ENCODE data around the gene HTR3C.
A peak's percentile ranks its signal among the peaks of the same experiment; 100 is the strongest.
"Not testable (repeated sequence)": the region's sequence is repeated elsewhere in the genome, so short reads cannot be mapped to it uniquely, and the experiment has no call there.

Gene HTR3C, protein sequence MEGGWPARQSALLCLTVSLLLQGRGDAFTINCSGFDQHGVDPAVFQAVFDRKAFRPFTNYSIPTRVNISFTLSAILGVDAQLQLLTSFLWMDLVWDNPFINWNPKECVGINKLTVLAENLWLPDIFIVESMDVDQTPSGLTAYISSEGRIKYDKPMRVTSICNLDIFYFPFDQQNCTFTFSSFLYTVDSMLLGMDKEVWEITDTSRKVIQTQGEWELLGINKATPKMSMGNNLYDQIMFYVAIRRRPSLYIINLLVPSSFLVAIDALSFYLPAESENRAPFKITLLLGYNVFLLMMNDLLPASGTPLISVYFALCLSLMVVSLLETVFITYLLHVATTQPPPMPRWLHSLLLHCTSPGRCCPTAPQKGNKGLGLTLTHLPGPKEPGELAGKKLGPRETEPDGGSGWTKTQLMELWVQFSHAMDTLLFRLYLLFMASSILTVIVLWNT

DNA sequence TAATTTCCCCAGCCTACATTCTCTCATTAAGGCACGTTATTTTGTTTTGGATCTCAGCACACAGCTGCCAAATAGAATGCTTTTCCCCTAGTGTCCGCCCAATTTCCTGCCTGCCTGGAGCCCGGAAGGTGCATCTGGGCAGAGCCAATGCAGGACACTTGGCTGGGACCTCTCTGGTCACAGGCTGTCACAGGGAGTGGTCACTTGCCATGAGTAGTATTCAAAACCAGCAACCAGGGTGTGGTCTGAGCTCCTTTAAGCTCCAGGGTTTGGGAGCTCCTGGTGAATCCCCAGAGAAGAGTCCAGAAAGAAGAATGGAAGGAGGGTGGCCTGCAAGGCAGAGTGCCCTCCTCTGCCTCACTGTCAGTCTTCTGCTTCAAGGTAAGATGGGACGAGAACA lies at the start of gene HTR3C:
Gene HTR3C (plus strand): TSS at position 281 of the 400 bp plus-strand sequence. CDS start 34 bp downstream, at position 315.
- DNase-seq (ENCODE audit: low read depth in 2 of 2), result no peak

DNA sequence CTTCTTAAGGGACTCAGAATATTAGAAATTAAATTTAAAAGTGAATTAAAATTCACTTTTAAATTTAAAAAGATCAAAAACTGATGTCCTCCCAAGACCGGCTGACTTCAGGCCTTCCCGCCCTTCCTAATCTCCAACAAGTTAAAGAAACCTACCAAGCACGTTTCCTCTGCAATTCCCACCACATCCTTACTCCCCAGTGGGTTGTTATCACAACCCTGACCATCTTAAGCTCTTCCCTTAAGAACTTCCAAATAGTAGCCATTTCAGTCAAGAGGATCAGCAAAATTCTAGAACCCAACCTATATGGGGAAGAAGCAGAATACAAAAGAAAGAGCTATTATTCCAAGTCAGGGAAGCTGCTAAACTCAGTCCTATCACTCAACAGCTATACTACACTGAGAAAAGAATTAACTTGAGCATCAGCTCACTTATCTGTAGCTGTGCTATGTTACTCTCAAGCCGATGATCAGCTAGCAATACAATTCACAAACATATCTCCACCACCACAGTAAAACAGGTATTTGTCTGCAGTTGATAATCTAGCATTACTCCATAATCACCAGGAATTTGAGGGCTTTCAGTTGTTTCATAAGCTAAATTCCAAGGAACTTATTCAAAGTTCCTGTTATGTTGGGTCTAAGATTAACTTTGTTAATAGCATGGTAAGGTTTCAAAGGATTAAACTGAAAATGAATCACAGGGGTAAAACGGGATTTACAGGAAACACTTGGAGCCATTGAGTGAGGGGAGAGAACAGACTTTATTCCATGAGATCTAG lies 49.5 kb upstream of the HTR3C start:
- no peak for DNase-seq (ENCODE audit: low read depth in 2 of 2)

DNA sequence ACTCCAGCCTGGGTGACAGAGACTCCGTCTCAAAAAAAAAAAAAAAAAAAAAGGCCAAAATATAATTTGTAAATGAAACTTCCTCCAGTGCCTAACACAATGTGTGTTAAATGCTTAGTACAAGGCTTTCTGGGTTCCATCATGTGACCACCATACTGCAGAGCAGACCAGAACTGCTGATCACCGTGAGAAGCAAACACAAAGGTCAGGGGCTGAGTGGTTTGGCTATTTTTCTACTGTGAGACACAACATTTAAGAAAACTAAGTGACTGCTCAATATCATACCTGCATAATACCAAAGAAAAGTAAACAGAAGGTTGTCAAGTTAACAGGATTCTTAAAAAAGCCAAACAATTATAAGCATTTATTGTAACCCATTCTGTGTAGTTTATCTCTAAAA lies 48.4 kb upstream of the HTR3C start:
- no peak for DNase-seq (ENCODE audit: low read depth in 2 of 2)

DNA sequence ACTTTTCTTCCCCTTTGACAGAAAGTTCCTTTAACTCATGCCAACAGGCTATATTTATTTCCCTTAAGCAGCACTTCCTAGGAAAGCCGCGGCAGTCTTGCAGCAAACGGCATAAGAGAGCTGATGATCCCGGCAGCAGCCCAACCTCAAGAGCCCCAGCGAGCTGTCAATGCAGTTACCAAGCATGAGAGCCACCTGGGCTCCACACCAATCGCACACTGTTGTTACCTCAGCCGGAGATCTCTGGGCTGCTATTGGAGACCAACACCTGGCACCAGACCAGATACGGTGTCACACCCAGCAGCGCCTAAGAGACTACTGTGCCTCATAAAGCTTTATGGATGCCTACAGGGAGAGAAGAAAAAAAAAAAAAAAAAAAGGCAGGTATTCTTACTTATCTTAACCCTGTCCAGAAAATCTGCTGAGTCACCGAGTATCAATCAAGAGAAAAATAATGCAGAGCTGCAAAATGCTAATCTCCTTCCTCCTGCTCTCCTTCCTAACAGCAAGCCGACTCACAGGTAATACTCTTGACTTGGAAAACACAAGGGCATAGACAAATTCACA lies 46.8 kb upstream of the HTR3C start:
- DNase-seq (ENCODE audit: low read depth in 2 of 2), result peak; percentile 11 to 15

DNA sequence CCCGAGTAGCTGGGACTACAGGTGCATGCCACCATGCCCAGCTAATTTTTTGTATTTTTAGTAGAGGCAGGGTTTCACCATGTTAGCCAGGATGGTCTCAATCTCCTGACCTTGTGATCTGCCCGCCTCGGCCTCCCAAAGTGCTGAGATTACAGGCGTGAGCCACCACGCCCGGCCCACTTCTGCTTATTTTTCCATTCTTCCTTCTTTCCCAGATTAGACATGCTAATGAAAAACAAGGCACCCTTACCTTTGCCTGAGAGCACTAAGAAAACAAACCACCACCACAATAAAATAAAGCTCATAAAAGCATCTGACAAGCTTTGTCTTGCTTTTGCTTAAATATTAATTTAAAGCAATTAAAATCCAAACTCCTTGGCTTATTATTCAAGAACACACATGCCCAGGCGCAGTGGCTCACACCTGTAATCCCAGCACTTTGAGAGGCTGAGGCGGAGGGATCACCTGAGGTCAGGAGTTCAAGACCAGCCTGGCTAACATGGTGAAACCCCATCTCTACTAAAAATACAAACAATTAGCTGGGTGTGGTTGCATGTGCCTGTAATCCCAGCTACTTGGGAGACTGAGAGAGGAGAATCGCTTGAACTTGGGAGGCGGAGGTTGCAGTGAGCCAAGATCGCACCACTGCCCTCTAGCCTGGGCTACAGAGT lies 45.6 kb upstream of the HTR3C start:
- not testable (repeated sequence) for DNase-seq (ENCODE audit: low read depth in 2 of 2)

DNA sequence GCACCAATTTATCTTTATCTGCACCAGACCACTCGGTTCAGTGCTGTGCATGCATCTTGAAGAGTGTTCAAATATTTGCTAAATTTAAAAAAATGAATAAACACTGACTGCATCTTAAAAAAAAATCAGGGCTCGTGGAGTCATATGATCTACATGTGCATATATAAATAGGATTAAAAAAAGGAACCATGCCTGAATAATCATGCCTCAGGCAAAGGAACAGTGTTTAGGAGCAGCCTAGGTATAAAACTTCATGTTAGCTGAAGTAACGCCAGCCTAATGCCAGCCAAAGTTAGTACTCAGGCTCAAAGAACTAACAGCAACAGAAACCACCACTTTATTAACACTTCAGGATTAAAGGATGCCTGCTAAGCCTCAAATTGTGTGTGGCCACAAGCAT lies 44.7 kb upstream of the HTR3C start:
- DNase-seq (ENCODE audit: low read depth in 2 of 2), result no peak

DNA sequence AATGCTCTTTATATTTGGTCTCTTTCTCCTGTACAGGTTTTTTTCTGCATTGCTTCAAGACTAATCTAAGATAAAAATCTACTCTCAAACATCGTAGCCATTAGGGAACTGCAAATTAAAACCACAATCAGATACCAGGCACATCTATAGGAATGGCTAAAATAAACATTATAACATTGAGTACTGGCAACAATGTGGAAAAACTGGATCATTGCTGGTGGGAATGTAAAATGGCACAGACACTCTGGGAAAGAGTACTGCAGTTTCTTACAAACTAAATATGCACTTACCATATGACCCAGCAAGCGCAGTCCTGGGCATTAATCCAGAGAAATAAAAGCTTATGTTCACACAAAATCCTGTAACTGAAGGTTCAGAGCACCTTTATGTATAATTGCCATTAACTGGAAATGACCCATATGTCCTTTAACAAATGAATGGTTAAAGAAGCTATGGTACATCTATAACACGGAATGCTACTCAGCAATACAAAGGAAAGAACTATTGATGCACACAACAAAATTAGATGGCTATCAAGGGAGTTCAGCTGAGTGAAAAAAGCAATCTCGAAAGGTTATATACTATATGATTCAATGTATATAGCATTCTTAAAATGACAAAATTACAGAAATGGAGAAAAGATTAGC lies 41.5 kb upstream of the HTR3C start:
- no peak for DNase-seq (ENCODE audit: low read depth in 2 of 2)

DNA sequence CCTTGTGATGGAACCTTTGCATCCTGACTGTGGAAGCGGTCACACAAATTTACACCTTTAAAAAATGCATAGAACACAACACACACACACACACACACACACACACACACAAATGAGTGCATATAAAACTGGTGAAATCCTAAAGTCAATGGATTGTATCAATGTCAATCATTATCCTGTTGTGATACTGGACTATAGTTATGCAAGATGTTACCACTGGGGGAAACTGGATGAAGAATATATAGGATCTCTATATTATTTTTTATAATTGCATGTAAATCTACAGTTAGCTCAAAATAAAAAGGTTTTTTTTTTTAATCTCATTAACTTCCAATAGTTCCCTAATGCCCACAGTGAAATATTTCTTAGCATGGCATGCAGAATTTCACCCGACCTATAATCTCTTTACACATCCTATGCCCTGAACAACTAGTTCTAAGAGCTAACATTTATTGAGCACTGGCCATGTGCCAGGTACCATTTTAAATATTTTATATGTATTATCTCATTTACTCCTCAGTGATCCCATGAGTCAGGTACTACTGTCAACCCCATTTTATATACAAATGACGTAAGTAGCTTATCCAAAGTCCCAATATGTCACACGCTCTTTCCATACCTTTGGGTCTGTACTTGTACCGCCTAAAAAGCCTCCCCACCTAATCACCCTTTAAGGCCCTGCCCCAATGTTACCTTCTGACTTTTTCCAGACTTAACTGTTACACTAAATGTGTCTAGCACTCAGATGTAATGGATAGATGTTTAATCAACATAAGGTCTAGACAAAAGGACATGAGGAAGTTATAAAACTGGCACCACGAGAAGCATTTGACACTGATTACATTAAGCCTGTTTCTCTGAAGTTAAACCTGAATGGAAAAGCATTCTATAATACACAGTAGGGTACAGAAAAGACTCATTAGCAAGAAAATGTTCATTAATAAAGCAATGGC lies 40.6 kb upstream of the HTR3C start:
- no peak for DNase-seq (ENCODE audit: low read depth in 2 of 2)

DNA sequence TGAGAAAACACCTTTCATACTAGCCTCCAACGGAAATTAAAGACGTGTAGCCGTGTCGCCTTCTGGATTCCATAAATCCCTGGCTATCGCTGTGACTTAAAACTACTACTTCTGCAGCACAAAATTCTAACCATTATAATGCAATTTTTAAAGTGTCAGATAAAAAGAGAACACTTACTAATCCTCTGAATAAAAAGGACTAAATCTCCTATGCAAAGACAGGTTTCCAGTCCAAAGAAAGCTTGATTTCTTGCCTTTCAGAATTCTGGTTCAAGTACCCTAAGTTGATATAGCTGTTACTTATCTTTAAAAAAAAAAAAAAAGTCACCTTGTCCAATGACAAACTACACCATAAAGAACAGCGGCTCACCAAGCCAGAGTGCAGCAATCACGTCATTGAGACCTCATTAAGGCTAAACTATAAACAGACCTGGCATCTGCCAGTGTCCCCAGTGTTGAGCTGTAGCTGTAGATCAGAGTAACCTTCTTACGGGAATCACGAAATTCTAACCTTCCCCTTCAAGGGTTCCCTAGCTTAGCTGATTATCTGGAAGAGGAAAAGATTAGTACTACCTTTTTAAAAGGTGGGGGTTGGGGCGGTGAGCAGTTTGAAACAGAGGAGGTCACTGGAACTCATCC lies 37.3 kb upstream of the HTR3C start:
- DNase-seq (ENCODE audit: low read depth in 2 of 2), result no peak

DNA sequence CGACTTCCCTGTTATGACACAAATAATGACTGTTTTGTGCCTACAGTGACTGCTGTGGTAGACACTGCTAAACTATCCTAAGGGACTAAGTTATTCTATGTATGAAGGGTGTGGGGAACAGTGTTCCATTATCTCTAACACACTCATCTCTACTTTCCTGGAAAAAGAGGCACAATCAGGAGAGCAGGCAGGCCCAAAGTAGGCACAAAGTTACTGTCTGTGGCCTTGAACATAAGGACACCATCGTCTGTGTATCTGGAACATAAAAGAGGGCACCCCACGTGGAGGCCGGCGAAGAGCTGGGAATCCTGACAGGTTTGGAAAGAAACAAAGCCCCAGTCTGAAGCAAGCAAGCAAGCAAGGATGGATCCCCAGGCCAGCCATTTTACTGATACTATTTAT lies 36.7 kb upstream of the HTR3C start:
- DNase-seq (ENCODE audit: low read depth in 2 of 2), result no peak

DNA sequence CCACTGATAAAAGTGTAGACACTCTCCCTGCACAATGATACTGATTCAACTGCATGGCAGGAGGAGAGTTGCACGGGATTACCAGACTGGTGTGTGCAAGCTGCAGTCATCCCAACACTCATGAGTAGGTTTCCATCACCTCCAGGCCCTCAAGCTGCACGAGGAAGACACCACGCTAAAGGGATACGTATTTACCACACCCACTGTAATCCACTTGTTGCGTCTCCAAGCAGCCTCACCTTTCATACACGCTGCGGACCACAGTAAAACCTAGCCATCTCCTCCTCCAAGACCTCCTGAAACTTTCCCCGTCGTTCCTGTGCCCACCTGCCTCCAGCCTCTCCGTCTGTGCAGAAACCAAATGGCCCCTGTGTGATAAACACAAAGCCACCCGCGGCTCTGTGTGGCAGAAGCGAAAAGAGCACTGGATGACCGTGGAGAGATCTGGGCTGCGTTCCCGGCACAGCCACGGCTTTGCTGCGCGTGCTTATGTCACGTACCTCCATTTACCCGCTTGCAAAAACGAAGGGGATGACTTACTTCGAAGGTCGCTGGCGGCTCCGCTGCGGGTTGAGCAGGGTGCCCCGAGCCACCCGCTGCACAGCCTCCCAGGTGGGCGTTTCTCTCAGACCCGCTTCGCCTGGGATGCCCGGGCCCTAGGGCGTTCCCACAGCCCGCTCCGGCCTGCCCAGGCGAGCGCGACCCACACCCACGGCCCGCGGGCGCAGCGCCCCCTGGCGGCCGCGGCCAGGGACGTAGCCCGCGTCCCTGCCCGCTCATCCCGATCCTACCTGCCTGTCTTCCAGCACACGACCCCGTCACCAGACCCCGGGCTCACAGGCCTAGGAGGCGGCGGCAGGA lies 35.8 kb upstream of the HTR3C start:
- DNase-seq (ENCODE audit: low read depth in 2 of 2), result peak; percentile 23 to 40

DNA sequence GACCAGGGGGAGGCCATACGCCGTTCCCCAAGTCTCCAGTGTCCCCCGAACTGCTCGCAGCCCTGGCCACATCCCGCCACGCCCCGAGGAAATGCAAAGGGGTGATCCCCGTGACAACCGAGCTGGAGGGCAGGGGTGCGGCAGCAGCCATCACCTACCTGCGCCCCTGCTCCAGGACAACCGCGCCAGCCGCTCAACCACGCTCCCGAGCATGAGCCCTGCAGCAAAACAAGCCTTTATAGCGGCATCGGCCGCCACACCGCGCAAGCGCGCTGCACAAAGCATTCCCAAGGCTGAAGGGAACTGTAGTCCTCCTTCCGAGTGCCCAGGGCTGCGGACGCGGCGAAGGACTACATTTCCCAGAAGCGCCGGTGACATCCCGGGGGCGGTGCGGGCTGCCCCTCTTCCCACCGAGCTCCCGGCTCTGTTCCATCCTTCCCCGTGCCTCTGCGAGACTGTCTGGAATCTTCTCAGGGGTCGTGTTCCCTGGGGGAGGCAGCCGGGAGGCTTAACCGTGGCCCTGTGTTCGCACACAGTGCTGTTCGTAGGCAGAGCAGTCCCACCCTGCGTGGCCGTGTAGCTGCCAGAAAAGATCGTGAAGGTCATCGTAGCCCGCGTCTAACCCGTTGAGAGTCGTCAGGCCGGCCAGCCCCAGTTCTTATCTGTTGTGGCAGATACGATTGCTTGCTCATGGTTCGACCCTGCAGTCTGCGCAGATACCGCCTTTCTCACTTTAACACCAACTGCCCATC lies 35.0 kb upstream of the HTR3C start, which contains the start of gene ABCC5:
Gene ABCC5 (minus strand): TSS at position 213 of the 752 bp plus-strand sequence. CDS start 3,492 bp downstream, outside the sequence.
- peak; percentile 70 to 80 for DNase-seq (ENCODE audit: low read depth in 2 of 2)

DNA sequence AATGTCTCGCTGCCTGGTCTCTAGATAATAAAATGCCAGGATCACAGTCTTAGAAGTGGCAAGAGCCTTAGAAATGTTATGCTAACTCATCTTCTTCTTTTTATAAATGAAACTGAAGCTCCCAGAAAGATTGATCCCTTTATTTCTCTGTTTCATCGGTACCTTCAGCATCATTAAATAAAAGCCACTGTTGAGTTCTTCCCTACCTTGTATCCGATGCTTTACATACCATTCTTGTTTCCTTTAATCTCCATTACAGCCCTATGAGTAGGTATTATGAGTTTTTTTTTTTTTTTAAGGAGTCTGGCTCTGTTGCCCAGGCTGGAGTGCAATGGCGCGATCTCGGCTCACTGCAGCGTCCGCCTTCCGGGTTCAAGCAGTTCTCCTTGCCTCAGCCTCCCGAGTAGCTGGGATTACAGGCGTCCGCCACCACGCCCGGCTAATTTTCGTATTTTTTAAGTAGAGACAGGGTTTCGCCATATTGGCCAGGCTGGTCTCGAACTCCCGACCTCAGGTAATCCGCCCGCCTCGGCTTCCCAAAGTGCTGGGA lies 34.3 kb upstream of the HTR3C start:
- no peak for DNase-seq (ENCODE audit: low read depth in 2 of 2)

DNA sequence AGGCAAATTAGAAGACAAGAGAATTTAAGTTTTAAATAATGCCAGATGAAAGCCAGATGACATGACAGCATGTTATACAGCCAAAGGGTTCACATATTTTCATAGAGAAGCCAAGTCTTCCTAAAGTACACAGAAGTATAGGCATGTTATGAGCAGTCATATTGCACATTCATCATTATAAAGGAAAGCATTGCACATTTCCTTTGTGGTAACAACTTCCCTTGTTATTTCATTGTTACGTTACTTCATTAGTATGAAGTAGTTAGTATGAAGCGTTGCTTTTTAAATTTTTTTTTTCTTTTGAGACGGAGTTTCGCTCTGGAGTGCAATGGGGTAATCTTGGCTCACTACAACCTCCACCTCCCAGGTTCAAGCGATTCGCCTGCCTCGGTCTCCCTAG lies 30.5 kb upstream of the HTR3C start:
- DNase-seq (ENCODE audit: low read depth in 2 of 2), result no peak

DNA sequence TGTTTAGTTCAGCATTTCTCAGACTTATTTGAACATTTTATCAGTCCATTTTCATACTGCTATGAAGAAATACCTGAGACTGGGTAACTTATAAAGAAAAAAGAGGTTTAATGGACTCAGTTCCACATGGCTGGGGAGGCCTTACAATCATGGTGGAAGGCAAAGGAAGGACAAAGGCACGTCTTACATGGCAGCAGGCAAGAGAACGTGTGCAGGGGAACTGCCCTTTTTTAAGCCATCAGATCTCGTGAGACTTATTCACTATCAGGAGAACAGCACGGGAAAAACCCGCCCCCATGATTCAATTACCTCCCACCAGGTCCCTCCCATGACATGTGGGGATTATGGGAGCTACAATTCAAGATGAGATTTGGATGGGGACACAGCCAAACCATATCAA lies 27.6 kb upstream of the HTR3C start:
- DNase-seq (ENCODE audit: low read depth in 2 of 2), result not testable (repeated sequence)

DNA sequence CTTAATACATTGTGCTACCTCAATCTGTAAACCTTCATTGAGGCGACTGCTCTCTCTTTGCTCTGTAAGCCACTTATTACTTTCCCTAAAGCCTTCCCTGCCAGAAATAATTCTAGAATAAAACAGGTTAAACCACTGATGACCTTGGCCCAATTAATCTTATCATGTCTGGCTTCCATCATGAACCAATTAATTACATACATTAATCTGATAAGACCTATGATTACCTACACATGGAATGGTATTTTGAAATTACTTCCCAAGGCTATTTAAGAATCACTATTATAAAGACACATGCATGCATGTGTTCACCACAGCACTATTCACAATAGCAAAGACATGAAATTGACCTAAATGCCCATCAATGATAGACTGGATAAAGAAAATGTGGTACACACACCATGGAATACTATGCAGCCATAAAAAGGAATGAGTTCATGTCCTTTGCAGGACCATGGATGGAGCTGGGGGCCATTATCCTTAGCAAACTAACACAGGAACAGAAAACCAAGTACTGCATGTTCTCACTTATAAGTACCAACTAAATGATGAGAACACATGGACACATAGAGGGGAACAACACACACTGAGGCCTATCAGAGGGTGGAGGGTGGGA lies 24.5 kb upstream of the HTR3C start:
- not testable (repeated sequence) for DNase-seq (ENCODE audit: low read depth in 2 of 2)

DNA sequence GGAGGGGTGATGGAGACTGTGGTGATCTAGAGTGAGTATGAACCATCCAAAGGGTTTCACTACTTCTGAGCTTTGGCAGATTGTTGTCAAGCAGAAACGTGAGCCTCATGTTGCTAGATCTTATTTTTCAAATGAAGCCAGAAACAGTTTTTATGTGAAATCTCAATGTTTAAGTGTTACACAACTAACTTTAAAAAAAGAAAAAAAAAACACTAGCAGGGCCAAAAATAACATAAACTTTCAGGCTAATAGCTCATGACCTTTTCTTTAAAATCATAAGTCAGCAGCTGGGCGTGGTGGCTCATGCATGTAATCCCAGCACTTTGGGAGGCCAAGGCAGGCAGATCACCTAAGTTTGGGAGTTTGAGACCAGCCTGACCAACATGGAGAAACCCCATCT lies 23.4 kb upstream of the HTR3C start:
- DNase-seq (ENCODE audit: low read depth in 2 of 2), result no peak
